IMR-90 (cell line): ENCODE measurements around the gene MIA2. TPM values are rescaled to one million over a fixed set of nuclear protein-coding genes. Genes with fewer than 3 reads are reported as not detected.
A peak's percentile ranks its signal among the peaks of the same experiment; 100 is the strongest.

Source experiments
- ATAC-seq: fragments of 200-7000 bp; cut with Tn5 transposase; 2 replicates; pipeline ENCODE4 v1.9.1; 2020; ENCODE audit warnings: low read depth, mild to moderate bottlenecking, moderate library complexity
- BruUV-seq: library from RNA; stranded (reverse); fragments of 400-500 nt; replicated peaks from 2 replicates; lab custom pipeline; 2021; lab: Mats Ljungman, UMichigan
- CTCF ChIA-PET: fragments of 300-600 bp; formaldehyde crosslinking; extraction: SDS; loops from one replicate; lab custom pipeline; 2021; ENCODE audit warnings: antibody characterized with exemption; lab: Yijun Ruan, JAX
- POLR2A ChIA-PET: fragments of 300-600 bp; sonication (Branson Sonifier 250); formaldehyde crosslinking; loops from one replicate; lab custom pipeline; 2022; ENCODE audit warnings: antibody characterized with exemption; ENCODE audit not compliant: unreplicated experiment; lab: Charles Lee
- DNase-seq: peaks from one replicate; pipeline ENCODE4 v3.0.0; 2013
- H2AFZ ChIP-seq: replicated peaks from 2 replicates; pipeline ENCODE3; 2013; ENCODE audit warnings: low read length, mild to moderate bottlenecking; ENCODE audit not compliant: poor library complexity
- H2AK5ac ChIP-seq: 2 replicates; pipeline ENCODE4 v1.6.1; 2013; ENCODE audit warnings: low read depth, low read length, inconsistent platforms
- H2AK9ac ChIP-seq: replicated peaks from 2 replicates; pipeline ENCODE3; 2013; ENCODE audit warnings: mild to moderate bottlenecking, low read depth, low read length, moderate library complexity; ENCODE audit not compliant: poor library complexity
- H2BK120ac ChIP-seq: 2 replicates; pipeline ENCODE4 v1.6.1; 2013; ENCODE audit warnings: low read depth, low read length, inconsistent platforms
- H2BK15ac ChIP-seq: 3 replicates; pipeline ENCODE4 v1.6.1; 2013; ENCODE audit warnings: low read depth, low read length, inconsistent platforms
- H2BK20ac ChIP-seq: 2 replicates; pipeline ENCODE4 v1.6.1; 2013; ENCODE audit warnings: low read depth, mild to moderate bottlenecking, inconsistent platforms, low read length, moderate library complexity
- H2BK5ac ChIP-seq: 2 replicates; pipeline ENCODE4 v1.6.1; 2013; ENCODE audit warnings: mild to moderate bottlenecking, low read depth, low read length, inconsistent platforms; ENCODE audit not compliant: poor library complexity, severe bottlenecking
- H3K14ac ChIP-seq: replicated peaks from 2 replicates; pipeline ENCODE4 v1.6.1; 2013; ENCODE audit warnings: low read depth, low read length, inconsistent platforms
- H3K18ac ChIP-seq: 2 replicates; pipeline ENCODE4 v1.6.1; 2013; ENCODE audit warnings: low read depth, low read length, control low read depth
- H3K23ac ChIP-seq: 2 replicates; pipeline ENCODE4 v1.6.1; 2013; ENCODE audit warnings: low read depth, low read length, inconsistent platforms
- H3K27ac ChIP-seq: 2 replicates; pipeline ENCODE4 v1.5.1; 2013; ENCODE audit warnings: mild to moderate bottlenecking, control low read depth, low read length; ENCODE audit not compliant: insufficient read depth
- H3K27me3 ChIP-seq: 2 replicates; pipeline ENCODE4 v1.6.1; 2013; ENCODE audit warnings: low read length; ENCODE audit not compliant: control insufficient read depth, insufficient read depth
- H3K36me3 ChIP-seq: 2 replicates; pipeline ENCODE4 v1.6.1; 2013; ENCODE audit warnings: low read length, mixed read lengths; ENCODE audit not compliant: control insufficient read depth, insufficient read depth
- H3K4ac ChIP-seq: 2 replicates; pipeline ENCODE4 v1.6.1; 2013; ENCODE audit warnings: low read depth, low read length, inconsistent platforms
- H3K4me1 ChIP-seq: 2 replicates; pipeline ENCODE4 v1.6.1; 2013; ENCODE audit warnings: low read length, mixed read lengths; ENCODE audit not compliant: control insufficient read depth, insufficient read depth
- H3K4me2 ChIP-seq: 2 replicates; pipeline ENCODE4 v1.6.1; 2013; ENCODE audit warnings: low read depth, mild to moderate bottlenecking, control low read depth, low read length, moderate library complexity
- H3K4me3 ChIP-seq: 2 replicates; pipeline ENCODE4 v1.5.1; 2013; ENCODE audit warnings: low read depth, mild to moderate bottlenecking, control low read depth, low read length, moderate library complexity; ENCODE audit not compliant: insufficient read depth
- H3K56ac ChIP-seq: 2 replicates; pipeline ENCODE4 v1.6.1; 2013; ENCODE audit warnings: low read length, inconsistent platforms; ENCODE audit not compliant: insufficient read depth; ENCODE audit errors: extremely low read depth
- H3K79me1 ChIP-seq, 2 experiments: 2 replicates each; pipeline ENCODE4 v1.6.1; 2013; ENCODE audit warnings: low read length in 2 of 2, inconsistent platforms in 1 of 2, low read depth in 1 of 2
- H3K9ac ChIP-seq: 2 replicates; pipeline ENCODE4 v1.6.1; 2013; ENCODE audit warnings: low read depth, low read length, control low read depth
- H3K9me1 ChIP-seq: 2 replicates; pipeline ENCODE4 v1.6.1; 2013; ENCODE audit warnings: low read length, inconsistent platforms; ENCODE audit not compliant: insufficient read depth
- H3K9me3 ChIP-seq: 2 replicates; pipeline ENCODE4 v1.6.1; 2013; ENCODE audit warnings: low read length; ENCODE audit not compliant: control insufficient read depth, insufficient read depth
- H4K20me1 ChIP-seq: 2 replicates; pipeline ENCODE4 v1.6.1; 2013; ENCODE audit warnings: low read length, inconsistent platforms; ENCODE audit not compliant: insufficient read depth
- H4K5ac ChIP-seq: 2 replicates; pipeline ENCODE4 v1.6.1; 2013; ENCODE audit warnings: mild to moderate bottlenecking, low read depth, low read length, control low read depth
- H4K8ac ChIP-seq, 2 experiments: 2 replicates each; pipeline ENCODE4 v1.6.1; 2013; ENCODE audit warnings: low read depth in 2 of 2, low read length in 2 of 2, control low read depth in 1 of 2, inconsistent platforms in 1 of 2
- H4K91ac ChIP-seq: 2 replicates; pipeline ENCODE4 v1.6.1; 2013; ENCODE audit warnings: low read depth, low read length, inconsistent platforms; ENCODE audit not compliant: insufficient read depth
- CEBPB ChIP-seq: IDR thresholded peaks from 2 replicates; pipeline ENCODE4 v1.6.1; 2012; ENCODE audit warnings: low read depth, low read length, improper control_type of control experiment
- CHD1 ChIP-seq: IDR thresholded peaks from 2 replicates; pipeline ENCODE4 v1.6.1; 2012; ENCODE audit warnings: low read depth, low read length, improper control_type of control experiment
- ELK1 ChIP-seq: fragments of 150-350 bp; IDR thresholded peaks from 2 replicates; pipeline ENCODE4 v1.6.1; 2016; ENCODE audit warnings: low read depth, mild to moderate bottlenecking, low read length, moderate library complexity, borderline replicate concordance
- FOS ChIP-seq: fragments of 150-350 bp; IDR thresholded peaks from 2 replicates; pipeline ENCODE4 v1.6.1; 2016; ENCODE audit warnings: low read depth, low read length
- NFE2L2 ChIP-seq: fragments of 150-350 bp; IDR thresholded peaks from 2 replicates; pipeline ENCODE4 v1.6.1; 2016; ENCODE audit warnings: low read depth, mild to moderate bottlenecking, low read length
- RCOR1 ChIP-seq: IDR thresholded peaks from 2 replicates; pipeline ENCODE4 v1.6.1; 2012; ENCODE audit warnings: mild to moderate bottlenecking, low read length, improper control_type of control experiment; ENCODE audit not compliant: insufficient replicate concordance
- SMC3 ChIP-seq: fragments of 150-350 bp; IDR thresholded peaks from 2 replicates; pipeline ENCODE4 v1.6.1; 2016; ENCODE audit warnings: low read depth, mild to moderate bottlenecking, antibody characterized with exemption, low read length, moderate library complexity
- WGBS, 2 experiments: methylation state at CpG; one replicate each; pipeline versions ENCODE4 v1.1.5 to v1.1.7; 2013; ENCODE audit warnings: missing lambda C conversion rate in 2 of 2; ENCODE audit not compliant: insufficient read length in 1 of 2; ENCODE audit errors: extremely low coverage in 2 of 2; 5-methylcytosine and 5-hydroxymethylcytosine counted together
- dilution Hi-C: fragments of 300-500 bp; cut with HindIII; formaldehyde crosslinking; loops from one replicate; pipeline ENCODE4 v1.14.3; 2018; ENCODE audit warnings: low sequenced_read_pairs; ENCODE audit not compliant: unreplicated experiment
- in situ Hi-C: fragments of 300-500 bp; cut with MboI; formaldehyde crosslinking; loops from 3 replicates; pipeline ENCODE4 v1.14.3; 2019; ENCODE audit warnings: low sequenced_read_pairs, inconsistent platforms, mixed read lengths
- intact Hi-C: fragments of 100-400 bp; cut with micrococcal nuclease; formaldehyde crosslinking; loops from 2 replicates; pipeline ENCODE4 v1.10.0; 2022
- polyA plus RNA-seq, 3 experiments: library from polyadenylated mRNA; depleted of rRNA; stranded (reverse); fragments of >200 nt; gene quantifications; 2 replicates each; pipeline ENCODE4 v1.2.3, GENCODE V29; 2012; ENCODE audit warnings: low replicate concordance in 1 of 3
- total RNA-seq: library from RNA; depleted of rRNA; stranded (reverse); fragments of >200 nt; gene quantifications from 2 replicates; pipeline ENCODE4 v1.2.3, GENCODE V29; 2012
- TF ChIP-seq, protein P1 (sequence below): fragments of 150-350 bp; IDR thresholded peaks from 2 replicates; pipeline ENCODE4 v1.6.1; 2017; ENCODE audit warnings: mild to moderate bottlenecking, antibody characterized with exemption, low read length, low read depth

MIA2 gene
- total and polyA plus RNA-seq, 2 of the 4 experiments (the other 2 are of a cell fraction): 3.9 to 6.8 TPM

DNA sequence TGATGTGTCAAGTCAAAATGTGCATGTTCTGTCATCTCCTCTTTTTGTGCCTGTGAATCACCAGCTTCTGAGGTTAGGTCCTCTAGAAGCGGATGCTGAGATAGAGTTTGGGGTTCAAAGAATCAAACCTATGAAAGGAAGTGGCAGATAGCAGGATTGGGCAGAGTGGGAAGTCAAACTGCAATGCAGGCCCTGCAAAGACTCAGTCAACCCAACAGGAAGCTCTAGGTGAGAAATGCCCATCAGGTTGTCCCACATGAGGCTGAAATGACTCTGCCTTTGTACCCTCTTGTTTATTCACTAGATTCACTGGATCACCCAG lies 4.5 kb upstream of the MIA2 start:
- TF ChIP-seq, protein P1, sequence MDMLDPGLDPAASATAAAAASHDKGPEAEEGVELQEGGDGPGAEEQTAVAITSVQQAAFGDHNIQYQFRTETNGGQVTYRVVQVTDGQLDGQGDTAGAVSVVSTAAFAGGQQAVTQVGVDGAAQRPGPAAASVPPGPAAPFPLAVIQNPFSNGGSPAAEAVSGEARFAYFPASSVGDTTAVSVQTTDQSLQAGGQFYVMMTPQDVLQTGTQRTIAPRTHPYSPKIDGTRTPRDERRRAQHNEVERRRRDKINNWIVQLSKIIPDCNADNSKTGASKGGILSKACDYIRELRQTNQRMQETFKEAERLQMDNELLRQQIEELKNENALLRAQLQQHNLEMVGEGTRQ: no peak
- TF ChIP-seq RCOR1: no peak
- TF ChIP-seq NFE2L2: no peak
- TF ChIP-seq SMC3: no peak
- no peak for TF ChIP-seq CHD1
- no peak for TF ChIP-seq FOS
- no peak for TF ChIP-seq ELK1
- no peak for TF ChIP-seq CEBPB
- no TSS peak for BruUV-seq
- Histone ChIP-seq H3K9me1 (no peaks in the 10 kb centered on the region), H3K56ac (no peak overlapping the region), H4K8ac (no peak overlapping the region), H4K20me1 (no peaks in the 10 kb centered on the region), H2BK5ac (no peak overlapping the region), H2AK9ac (no peak overlapping the region), H3K27me3 (no peaks in the 10 kb centered on the region), H3K9me3 (no peaks in the 10 kb centered on the region), H3K9ac (no peak overlapping the region), H2BK15ac (no peak overlapping the region), H3K18ac (no peak overlapping the region), H2BK120ac (no peak overlapping the region), H2BK20ac (no peak overlapping the region), H3K14ac (no peak overlapping the region), H4K91ac (no peak overlapping the region), H3K4ac (no peak overlapping the region), H3K4me3 (no peak overlapping the region), H2AK5ac (no peak overlapping the region), H2AFZ (no peak overlapping the region), H3K23ac (no peak overlapping the region), H3K4me2 (no peak overlapping the region), H3K27ac (no peak overlapping the region), H3K4me1 (peaks cover 1% of the 10 kb centered on the region; the same call in 1 of the 2 replicates), H3K36me3 (no peaks in the 10 kb centered on the region), H4K5ac (no peak overlapping the region), H3K79me1 (no peaks in the 10 kb centered on the region)
- no CpG with 5 or more reads among the region's 1 CpG for WGBS, 2 experiments
- CTCF ChIA-PET: no interaction called here
- intact Hi-C loops (no loop called here), dilution Hi-C loops (no loop called here), in situ Hi-C loops (no loop called here)
- DNase-seq (peak; percentile 7), ATAC-seq (no peak)
- POLR2A ChIA-PET: no interaction called here
